PC-9 (cell line): ENCODE measurements around the gene NTF4. TPM values are rescaled to one million over a fixed set of nuclear protein-coding genes. Genes with fewer than 3 reads are reported as not detected.

Experiments
- BruUV-seq: library from RNA; stranded (reverse); fragments of 400-500 nt; replicated peaks from 2 replicates; lab custom pipeline; 2021; lab: Mats Ljungman, UMichigan
- CTCF ChIA-PET: fragments of 300-600 bp; sonication (Branson Sonifier 250); formaldehyde crosslinking; loops from one replicate; lab custom pipeline; 2022; ENCODE audit warnings: antibody characterized with exemption; lab: Charles Lee
- POLR2A ChIA-PET: fragments of 300-600 bp; sonication (Branson Sonifier 250); formaldehyde crosslinking; loops from one replicate; lab custom pipeline; 2022; ENCODE audit warnings: antibody characterized with exemption; ENCODE audit not compliant: unreplicated experiment; lab: Charles Lee
- DNase-seq, 2 experiments: peaks; one replicate each; pipeline versions ENCODE4 v3.0.0 to v3.0.0-alpha.2; 2015 to 2022; ENCODE audit warnings: mixed read lengths in 1 of 2
- H2AFZ ChIP-seq: fragments of 200-600 bp; sonication (generic); 2 replicates; pipeline ENCODE4 v1.8.1; 2017; ENCODE audit warnings: antibody characterized with exemption
- H3F3A ChIP-seq: fragments of 200-600 bp; sonication (generic); 2 replicates; pipeline ENCODE4 v1.8.1; 2017; ENCODE audit warnings: antibody characterized with exemption, mild to moderate bottlenecking, low read depth; ENCODE audit not compliant: insufficient read depth
- H3K27ac ChIP-seq: fragments of 200-600 bp; sonication (generic); 2 replicates; pipeline ENCODE4 v1.6.1; 2016; ENCODE audit warnings: mixed run types
- H3K27me3 ChIP-seq: fragments of 200-600 bp; sonication (generic); 2 replicates; pipeline ENCODE4 v1.6.1; 2016; ENCODE audit warnings: low read depth, mixed run types; ENCODE audit not compliant: insufficient read depth
- H3K36me3 ChIP-seq: fragments of 200-600 bp; sonication (generic); 2 replicates; pipeline ENCODE4 v1.6.1; 2016; ENCODE audit warnings: low read depth, mixed run types
- H3K4me1 ChIP-seq: fragments of 200-600 bp; sonication (generic); replicated peaks from 2 replicates; pipeline ENCODE4 v1.6.1; 2016; ENCODE audit warnings: mixed run types; ENCODE audit not compliant: insufficient read depth
- H3K4me2 ChIP-seq: fragments of 200-600 bp; sonication (generic); 2 replicates; pipeline ENCODE4 v1.6.1; 2017; ENCODE audit warnings: mixed run types
- H3K4me3 ChIP-seq: fragments of 200-600 bp; sonication (generic); 2 replicates; pipeline ENCODE4 v1.6.1; 2016; ENCODE audit warnings: mixed run types
- H3K79me2 ChIP-seq: fragments of 200-600 bp; sonication (generic); 2 replicates; pipeline ENCODE4 v1.6.1; 2017; ENCODE audit warnings: low read depth, mixed run types
- H3K9me2 ChIP-seq: fragments of 200-600 bp; sonication (generic); 2 replicates; pipeline ENCODE4 v1.8.1; 2017; ENCODE audit warnings: mild to moderate bottlenecking; ENCODE audit not compliant: insufficient read depth
- H3K9me3 ChIP-seq: fragments of 200-600 bp; sonication (generic); 2 replicates; pipeline ENCODE4 v1.8.1; 2016; ENCODE audit warnings: low read depth; ENCODE audit not compliant: insufficient read depth
- H4K20me1 ChIP-seq: fragments of 200-600 bp; sonication (generic); 2 replicates; pipeline ENCODE4 v1.8.1; 2017; ENCODE audit not compliant: insufficient read depth
- CTCF ChIP-seq: fragments of 200-600 bp; sonication (generic); conservative IDR thresholded peaks from 2 replicates; pipeline ENCODE4 v1.6.1; 2017; ENCODE audit warnings: mixed run types, antibody characterized with exemption, mild to moderate bottlenecking, moderate library complexity
- EZH2 ChIP-seq: fragments of 200-600 bp; sonication (generic); IDR thresholded peaks from 2 replicates; pipeline ENCODE4 v1.8.0; 2017; ENCODE audit warnings: antibody characterized with exemption, low read depth
- intact Hi-C: fragments of 100-400 bp; cut with micrococcal nuclease; formaldehyde crosslinking; loops from one replicate; pipeline ENCODE4 v1.10.0; 2022; ENCODE audit not compliant: unreplicated experiment
- total RNA-seq: library from RNA; stranded (reverse); gene quantifications from 2 replicates; pipeline ENCODE4 v1.2.3, GENCODE V29; 2021

The NTF4 gene
- total RNA-seq, 1 experiment from 2014 or later = 14.0 TPM

GRCh38 chr19:49109051-49109450 is 44.4 kb upstream of the NTF4 start:
- peaks cover 28% of the 10 kb centered on the region for H3K36me3 ChIP-seq
- no peak overlapping the region for H2AFZ ChIP-seq
- intact Hi-C loops = no loop called here
- no peak overlapping the region for H3K27ac ChIP-seq
- peaks cover 10% of the 10 kb centered on the region for H3K4me1 ChIP-seq
- H3K4me3 ChIP-seq = no peak overlapping the region
- H3K9me3 ChIP-seq = no peaks in the 10 kb centered on the region
- CTCF ChIA-PET = no interaction called here
- H3K27me3 ChIP-seq = no peaks in the 10 kb centered on the region
- peaks cover 72% of the 10 kb centered on the region for H3F3A ChIP-seq
- DNase-seq = no peak
- BruUV-seq = no TSS peak
- TF ChIP-seq EZH2 = no peak
- no peak for TF ChIP-seq CTCF
- H3K79me2 ChIP-seq = no peaks in the 10 kb centered on the region
- H3K4me2 ChIP-seq = no peak overlapping the region
- H4K20me1 ChIP-seq = peaks cover 40% of the 10 kb centered on the region
- POLR2A ChIA-PET = no interaction called here
- no peaks in the 10 kb centered on the region for H3K9me2 ChIP-seq

GRCh38 chr19:49107625-49108459 is 43.2 kb upstream of the NTF4 start:
- Histone ChIP-seq H3K27ac (no peak overlapping the region), H3K4me3 (no peak overlapping the region), H3K4me2 (no peak overlapping the region), H4K20me1 (peaks cover 52% of the 10 kb centered on the region), H3K36me3 (peaks cover 32% of the 10 kb centered on the region), H3K9me3 (no peaks in the 10 kb centered on the region), H3K9me2 (no peaks in the 10 kb centered on the region), H3K27me3 (no peaks in the 10 kb centered on the region), H3K4me1 (no peaks in the 10 kb centered on the region), H3F3A (peaks cover 72% of the 10 kb centered on the region), H2AFZ (no peak overlapping the region), H3K79me2 (no peaks in the 10 kb centered on the region)
- no peak for DNase-seq
- TF ChIP-seq CTCF (no peak), EZH2 (no peak)
- BruUV-seq = TSS peak; percentile 16
- CTCF ChIA-PET = interaction anchor here (0.7 to 0.8 kb wide), 2 partner anchors 86 to 108 kb away, joined by 3 to 5 read pairs; no protein-coding TSS in a partner anchor
- intact Hi-C loops = no loop called here
- POLR2A ChIA-PET = no interaction called here

GRCh38 chr19:49106648-49107135 is 42.1 kb upstream of the NTF4 start:
- Histone ChIP-seq H3K36me3 (peaks cover 40% of the 10 kb centered on the region), H2AFZ (no peak overlapping the region), H4K20me1 (peaks cover 60% of the 10 kb centered on the region), H3K9me3 (no peaks in the 10 kb centered on the region), H3K27ac (no peak overlapping the region), H3K9me2 (no peaks in the 10 kb centered on the region), H3K4me3 (no peak overlapping the region), H3K79me2 (0 out of 2 replicates have a peak, but pooled peaks cover 5% of the 10 kb centered on the region), H3K4me2 (no peak overlapping the region), H3F3A (peaks cover 71% of the 10 kb centered on the region), H3K4me1 (no peaks in the 10 kb centered on the region), H3K27me3 (no peaks in the 10 kb centered on the region)
- peak; percentile 92 for TF ChIP-seq CTCF
- no peak for TF ChIP-seq EZH2
- ChIA-PET POLR2A (no interaction called here), CTCF (interaction anchor here (0.5 to 0.6 kb wide), 3 partner anchors 19 to 611 kb away, joined by 3 to 8 read pairs (median 3); no protein-coding TSS in a partner anchor)
- no TSS peak for BruUV-seq
- peak in 1 of 2 experiments; percentile 50 for DNase-seq
- intact Hi-C loops = no loop called here
